H9 (cell line): ENCODE data around the gene CSTPP1. TPM values are rescaled to one million over a fixed set of nuclear protein-coding genes. Genes with fewer than 3 reads are reported as not detected.

Experiments
- DNase-seq: peaks from one replicate; pipeline ENCODE4 v3.0.0-alpha.2; 2017
- H2AFZ ChIP-seq: one replicate; pipeline ENCODE4 v1.6.1; 2013; ENCODE audit warnings: mild to moderate bottlenecking, low read length, control low read depth, moderate library complexity
- H2AK5ac ChIP-seq: 2 replicates; pipeline ENCODE4 v1.6.1; 2013; ENCODE audit warnings: low read length, control low read depth, mixed read lengths; ENCODE audit not compliant: insufficient read length
- H2BK120ac ChIP-seq: one replicate; pipeline ENCODE4 v1.6.1; 2013; ENCODE audit warnings: low read depth, mild to moderate bottlenecking, low read length, control low read depth, inconsistent platforms; ENCODE audit not compliant: poor library complexity, severe bottlenecking
- H2BK12ac ChIP-seq: 2 replicates; pipeline ENCODE4 v1.6.1; 2013; ENCODE audit warnings: low read length, control low read depth, mixed read lengths, low read depth; ENCODE audit not compliant: insufficient read length
- H2BK15ac ChIP-seq: 2 replicates; pipeline ENCODE4 v1.6.1; 2013; ENCODE audit warnings: low read depth, low read length, control low read depth
- H2BK20ac ChIP-seq: one replicate; pipeline ENCODE4 v1.6.1; 2013; ENCODE audit warnings: low read depth, mild to moderate bottlenecking, low read length, control low read depth, inconsistent platforms; ENCODE audit not compliant: poor library complexity, severe bottlenecking
- H2BK5ac ChIP-seq: 2 replicates; pipeline ENCODE4 v1.6.1; 2013; ENCODE audit warnings: low read length, control low read depth, mixed read lengths; ENCODE audit not compliant: insufficient read length
- H3K14ac ChIP-seq: 2 replicates; pipeline ENCODE4 v1.6.1; 2013; ENCODE audit warnings: low read length, control low read depth; ENCODE audit not compliant: insufficient read depth
- H3K18ac ChIP-seq: 2 replicates; pipeline ENCODE4 v1.6.1; 2013; ENCODE audit warnings: low read depth, mild to moderate bottlenecking, mixed read lengths, low read length, control low read depth; ENCODE audit not compliant: insufficient read length
- H3K23ac ChIP-seq: 2 replicates; pipeline ENCODE4 v1.6.1; 2013; ENCODE audit warnings: low read length, control low read depth, mixed read lengths, low read depth; ENCODE audit not compliant: insufficient read length
- H3K23me2 ChIP-seq: 2 replicates; pipeline ENCODE4 v1.6.1; 2013; ENCODE audit warnings: low read depth, mild to moderate bottlenecking, mixed read lengths, low read length, control low read depth; ENCODE audit not compliant: insufficient read length, poor library complexity, severe bottlenecking
- H3K27ac ChIP-seq: 2 replicates; pipeline ENCODE4 v1.5.1; 2013; ENCODE audit warnings: low read length, control low read depth, mixed read lengths, low read depth; ENCODE audit not compliant: insufficient read length
- H3K27me3 ChIP-seq: 2 replicates; pipeline ENCODE4 v1.6.1; 2013; ENCODE audit warnings: low read length, control low read depth, inconsistent platforms; ENCODE audit not compliant: insufficient read depth
- H3K4ac ChIP-seq: 2 replicates; pipeline ENCODE4 v1.6.1; 2013; ENCODE audit warnings: low read depth, mild to moderate bottlenecking, control low read depth, inconsistent platforms, low read length, moderate library complexity
- H3K4me1 ChIP-seq: 2 replicates; pipeline ENCODE4 v1.6.1; 2013; ENCODE audit warnings: low read length, control low read depth, inconsistent platforms; ENCODE audit not compliant: insufficient read depth
- H3K4me2 ChIP-seq: 2 replicates; pipeline ENCODE4 v1.6.1; 2013; ENCODE audit warnings: low read length, control low read depth, mixed read lengths; ENCODE audit not compliant: insufficient read length, insufficient read depth
- H3K56ac ChIP-seq: 2 replicates; pipeline ENCODE4 v1.6.1; 2013; ENCODE audit warnings: low read depth, mild to moderate bottlenecking, mixed read lengths, low read length, control low read depth; ENCODE audit not compliant: insufficient read length
- H3K79me1 ChIP-seq: 2 replicates; pipeline ENCODE4 v1.6.1; 2013; ENCODE audit warnings: low read depth, mild to moderate bottlenecking, moderate library complexity, low read length, control low read depth, inconsistent platforms; ENCODE audit not compliant: insufficient read depth, poor library complexity, severe bottlenecking
- H3K79me2 ChIP-seq: 2 replicates; pipeline ENCODE4 v1.6.1; 2013; ENCODE audit warnings: low read length, control low read depth, inconsistent platforms; ENCODE audit not compliant: insufficient read depth
- H3K9ac ChIP-seq: 2 replicates; pipeline ENCODE4 v1.6.1; 2013; ENCODE audit warnings: low read length, control low read depth, mixed read lengths; ENCODE audit not compliant: insufficient read length; ENCODE audit errors: extremely low read depth
- H3K9me3 ChIP-seq: one replicate; pipeline ENCODE4 v1.6.1; 2013; ENCODE audit warnings: low read depth, low read length, inconsistent platforms; ENCODE audit not compliant: control insufficient read depth
- H3T11ph ChIP-seq: one replicate; pipeline ENCODE4 v1.6.1; 2013; ENCODE audit warnings: mild to moderate bottlenecking, low read length, control low read depth, inconsistent platforms
- H4K20me1 ChIP-seq: one replicate; pipeline ENCODE4 v1.6.1; 2013; ENCODE audit not compliant: control insufficient read depth, insufficient read length, insufficient read depth
- H4K5ac ChIP-seq: 2 replicates; pipeline ENCODE4 v1.6.1; 2013; ENCODE audit warnings: low read depth, mild to moderate bottlenecking, mixed read lengths, low read length, control low read depth; ENCODE audit not compliant: insufficient read length
- H4K8ac ChIP-seq: replicated peaks from 2 replicates; pipeline ENCODE4 v1.6.1; 2013; ENCODE audit warnings: low read length, control low read depth, mixed read lengths, low read depth; ENCODE audit not compliant: insufficient read length
- H4K91ac ChIP-seq: 2 replicates; pipeline ENCODE4 v1.6.1; 2013; ENCODE audit warnings: low read depth, mild to moderate bottlenecking, moderate library complexity, mixed read lengths, low read length, control low read depth; ENCODE audit not compliant: insufficient read length
- H3K27ac Mint-ChIP-seq, 3 experiments: 2 replicates in 2 of 3; 3 replicates in 1 of 3; pipeline ENCODE4 v1.8.0; 2020 to 2021; ENCODE audit warnings: mixed read lengths in 3 of 3, mild to moderate bottlenecking in 1 of 3, moderate library complexity in 1 of 3
- H3K27me3 Mint-ChIP-seq: 2 replicates; pipeline ENCODE4 v1.8.0; 2021; ENCODE audit warnings: low read depth, mild to moderate bottlenecking, moderate library complexity, mixed read lengths
- H3K36me3 Mint-ChIP-seq, 3 experiments: 2 replicates in 2 of 3; 3 replicates in 1 of 3; pipeline ENCODE4 v1.8.0; 2020 to 2021; ENCODE audit warnings: low read depth in 3 of 3, mixed read lengths in 3 of 3; ENCODE audit not compliant: insufficient read depth in 1 of 3
- H3K4me1 Mint-ChIP-seq, 2 experiments: 2 replicates each; pipeline ENCODE4 v1.8.0; 2020; ENCODE audit warnings: mixed read lengths in 2 of 2
- H3K4me3 Mint-ChIP-seq, 2 experiments: 2 replicates in 1 of 2; 3 replicates in 1 of 2; pipeline ENCODE4 v1.8.0; 2020 to 2021; ENCODE audit warnings: mild to moderate bottlenecking in 2 of 2, mixed read lengths in 2 of 2, moderate library complexity in 1 of 2
- H3K9me3 Mint-ChIP-seq, 2 experiments: 2 replicates in 1 of 2; 3 replicates in 1 of 2; pipeline ENCODE4 v1.8.0; 2020; ENCODE audit warnings: mild to moderate bottlenecking in 2 of 2, mixed read lengths in 2 of 2, moderate library complexity in 1 of 2
- WGBS: extraction: QIAGEN DNeasy Blood & Tissue Kit; methylation state at CpG from one replicate; pipeline ENCODE4 v1.1.7; 2013; ENCODE audit warnings: missing lambda C conversion rate, low lambda C conversion rate, mixed read lengths; ENCODE audit not compliant: insufficient read length; ENCODE audit errors: extremely low coverage; 5-methylcytosine and 5-hydroxymethylcytosine counted together
- total RNA-seq: library from RNA; stranded (reverse); gene quantifications from 2 replicates; pipeline ENCODE4 v1.2.1, GENCODE V29; 2021
- TF ChIP-seq, protein P1 (sequence below): fragments of 200-600 bp; sonication (generic); conservative IDR thresholded peaks from 3 replicates; pipeline ENCODE4 v1.8.0; 2021; ENCODE audit warnings: antibody characterized with exemption, mild to moderate bottlenecking

Gene CSTPP1
- total RNA-seq, 1 experiment from 2014 or later = 21.2 TPM

DNA sequence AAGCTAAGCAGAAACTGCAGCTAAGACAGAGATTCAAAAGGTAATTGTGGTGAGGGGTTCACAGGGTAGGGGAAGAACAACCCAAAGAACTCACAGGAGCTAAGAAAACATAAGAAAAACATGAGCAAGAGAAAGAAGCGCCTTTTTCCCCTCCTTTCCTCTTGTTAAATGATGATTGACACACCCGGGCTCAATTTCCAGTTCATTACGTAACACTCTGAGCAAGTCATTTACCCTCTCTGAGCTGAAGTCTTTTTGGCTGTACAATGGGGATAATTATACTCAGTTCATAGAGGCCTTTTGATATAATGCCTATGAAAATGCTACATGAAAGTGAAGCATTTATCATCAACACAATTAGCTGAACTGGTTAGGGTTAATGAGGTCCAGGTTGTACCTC lies 35.4 kb upstream of the CSTPP1 start:
- Mint-ChIP-seq H3K4me1 (peaks cover 25 to 27% of the 10 kb centered on the region in 2 experiments), H3K9me3 (peaks cover 4 to 6% of the 10 kb centered on the region in 2 experiments; a peak in 3 of 5 replicates), H3K4me3 (no peak overlapping the region), H3K36me3 (peaks cover 26 to 27% (median 27%) of the 10 kb centered on the region in 3 experiments; a peak in 6 of 7 replicates), H3K27ac (no peak overlapping the region; a peak in 1 of 7 replicates), H3K27me3 (no peaks in the 10 kb centered on the region)
- no peak overlapping the region for H2BK12ac ChIP-seq
- H2BK15ac ChIP-seq = no peak overlapping the region
- no peaks in the 10 kb centered on the region for H3K9me3 ChIP-seq
- no peak overlapping the region for H3K18ac ChIP-seq
- no peak overlapping the region for H3K4ac ChIP-seq
- H4K20me1 ChIP-seq = no peaks in the 10 kb centered on the region
- no peaks in the 10 kb centered on the region for H3K79me1 ChIP-seq
- no peak overlapping the region for H2BK20ac ChIP-seq
- no peaks in the 10 kb centered on the region for H3K23me2 ChIP-seq
- H3T11ph ChIP-seq = no peak overlapping the region
- TF ChIP-seq, protein P1, sequence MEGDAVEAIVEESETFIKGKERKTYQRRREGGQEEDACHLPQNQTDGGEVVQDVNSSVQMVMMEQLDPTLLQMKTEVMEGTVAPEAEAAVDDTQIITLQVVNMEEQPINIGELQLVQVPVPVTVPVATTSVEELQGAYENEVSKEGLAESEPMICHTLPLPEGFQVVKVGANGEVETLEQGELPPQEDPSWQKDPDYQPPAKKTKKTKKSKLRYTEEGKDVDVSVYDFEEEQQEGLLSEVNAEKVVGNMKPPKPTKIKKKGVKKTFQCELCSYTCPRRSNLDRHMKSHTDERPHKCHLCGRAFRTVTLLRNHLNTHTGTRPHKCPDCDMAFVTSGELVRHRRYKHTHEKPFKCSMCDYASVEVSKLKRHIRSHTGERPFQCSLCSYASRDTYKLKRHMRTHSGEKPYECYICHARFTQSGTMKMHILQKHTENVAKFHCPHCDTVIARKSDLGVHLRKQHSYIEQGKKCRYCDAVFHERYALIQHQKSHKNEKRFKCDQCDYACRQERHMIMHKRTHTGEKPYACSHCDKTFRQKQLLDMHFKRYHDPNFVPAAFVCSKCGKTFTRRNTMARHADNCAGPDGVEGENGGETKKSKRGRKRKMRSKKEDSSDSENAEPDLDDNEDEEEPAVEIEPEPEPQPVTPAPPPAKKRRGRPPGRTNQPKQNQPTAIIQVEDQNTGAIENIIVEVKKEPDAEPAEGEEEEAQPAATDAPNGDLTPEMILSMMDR = no peak
- no peak overlapping the region for H3K23ac ChIP-seq
- H3K14ac ChIP-seq = no peak overlapping the region
- H3K27ac ChIP-seq = no peak overlapping the region
- no peak overlapping the region for H2AK5ac ChIP-seq
- no peaks in the 10 kb centered on the region for H3K27me3 ChIP-seq
- no peak overlapping the region for H4K91ac ChIP-seq
- no peak overlapping the region for H3K9ac ChIP-seq
- H3K4me1 ChIP-seq = no peaks in the 10 kb centered on the region
- no peak overlapping the region for H2BK120ac ChIP-seq
- WGBS = no CpG with 5 or more reads among the region's 3 CpGs
- DNase-seq = no peak
- H3K79me2 ChIP-seq = no peaks in the 10 kb centered on the region
- H3K56ac ChIP-seq = no peak overlapping the region
- H2BK5ac ChIP-seq = no peak overlapping the region
- no peak overlapping the region for H3K4me2 ChIP-seq
- no peak overlapping the region for H2AFZ ChIP-seq
- H4K8ac ChIP-seq = no peak overlapping the region
- H4K5ac ChIP-seq = no peak overlapping the region
